PC-9 (cell line): ENCODE results near the gene KLF15. TPM values are rescaled to one million over a fixed set of nuclear protein-coding genes. Genes with fewer than 3 reads are reported as not detected.

Experiments used
- BruUV-seq: library from RNA; stranded (reverse); fragments of 400-500 nt; replicated peaks from 2 replicates; lab custom pipeline; 2021; lab: Mats Ljungman, UMichigan
- CTCF ChIA-PET: fragments of 300-600 bp; sonication (Branson Sonifier 250); formaldehyde crosslinking; loops from one replicate; lab custom pipeline; 2022; ENCODE audit warnings: antibody characterized with exemption; lab: Charles Lee
- POLR2A ChIA-PET: fragments of 300-600 bp; sonication (Branson Sonifier 250); formaldehyde crosslinking; loops from one replicate; lab custom pipeline; 2022; ENCODE audit warnings: antibody characterized with exemption; ENCODE audit not compliant: unreplicated experiment; lab: Charles Lee
- DNase-seq, 2 experiments: peaks; one replicate each; pipeline versions ENCODE4 v3.0.0 to v3.0.0-alpha.2; 2015 to 2022; ENCODE audit warnings: mixed read lengths in 1 of 2
- H2AFZ ChIP-seq: fragments of 200-600 bp; sonication (generic); 2 replicates; pipeline ENCODE4 v1.8.1; 2017; ENCODE audit warnings: antibody characterized with exemption
- H3F3A ChIP-seq: fragments of 200-600 bp; sonication (generic); 2 replicates; pipeline ENCODE4 v1.8.1; 2017; ENCODE audit warnings: antibody characterized with exemption, mild to moderate bottlenecking, low read depth; ENCODE audit not compliant: insufficient read depth
- H3K27ac ChIP-seq: fragments of 200-600 bp; sonication (generic); 2 replicates; pipeline ENCODE4 v1.6.1; 2016; ENCODE audit warnings: mixed run types
- H3K27me3 ChIP-seq: fragments of 200-600 bp; sonication (generic); 2 replicates; pipeline ENCODE4 v1.6.1; 2016; ENCODE audit warnings: low read depth, mixed run types; ENCODE audit not compliant: insufficient read depth
- H3K36me3 ChIP-seq: fragments of 200-600 bp; sonication (generic); 2 replicates; pipeline ENCODE4 v1.6.1; 2016; ENCODE audit warnings: low read depth, mixed run types
- H3K4me1 ChIP-seq: fragments of 200-600 bp; sonication (generic); replicated peaks from 2 replicates; pipeline ENCODE4 v1.6.1; 2016; ENCODE audit warnings: mixed run types; ENCODE audit not compliant: insufficient read depth
- H3K4me2 ChIP-seq: fragments of 200-600 bp; sonication (generic); 2 replicates; pipeline ENCODE4 v1.6.1; 2017; ENCODE audit warnings: mixed run types
- H3K4me3 ChIP-seq: fragments of 200-600 bp; sonication (generic); 2 replicates; pipeline ENCODE4 v1.6.1; 2016; ENCODE audit warnings: mixed run types
- H3K79me2 ChIP-seq: fragments of 200-600 bp; sonication (generic); 2 replicates; pipeline ENCODE4 v1.6.1; 2017; ENCODE audit warnings: low read depth, mixed run types
- H3K9me2 ChIP-seq: fragments of 200-600 bp; sonication (generic); 2 replicates; pipeline ENCODE4 v1.8.1; 2017; ENCODE audit warnings: mild to moderate bottlenecking; ENCODE audit not compliant: insufficient read depth
- H3K9me3 ChIP-seq: fragments of 200-600 bp; sonication (generic); 2 replicates; pipeline ENCODE4 v1.8.1; 2016; ENCODE audit warnings: low read depth; ENCODE audit not compliant: insufficient read depth
- H4K20me1 ChIP-seq: fragments of 200-600 bp; sonication (generic); 2 replicates; pipeline ENCODE4 v1.8.1; 2017; ENCODE audit not compliant: insufficient read depth
- CTCF ChIP-seq: fragments of 200-600 bp; sonication (generic); conservative IDR thresholded peaks from 2 replicates; pipeline ENCODE4 v1.6.1; 2017; ENCODE audit warnings: mixed run types, antibody characterized with exemption, mild to moderate bottlenecking, moderate library complexity
- EZH2 ChIP-seq: fragments of 200-600 bp; sonication (generic); IDR thresholded peaks from 2 replicates; pipeline ENCODE4 v1.8.0; 2017; ENCODE audit warnings: antibody characterized with exemption, low read depth
- intact Hi-C: fragments of 100-400 bp; cut with micrococcal nuclease; formaldehyde crosslinking; loops from one replicate; pipeline ENCODE4 v1.10.0; 2022; ENCODE audit not compliant: unreplicated experiment
- total RNA-seq: library from RNA; stranded (reverse); gene quantifications from 2 replicates; pipeline ENCODE4 v1.2.3, GENCODE V29; 2021

The KLF15 gene
- total RNA-seq, 1 experiment from 2014 or later, result 0.70 TPM

- H3K9me3 ChIP-seq, result no peaks in the 10 kb centered on the region
- no peaks in the 10 kb centered on the region for H4K20me1 ChIP-seq
- ChIA-PET POLR2A (interaction anchor here (0.7 kb wide), 1 partner anchor 104 kb away, joined by 5 read pairs; no protein-coding TSS in a partner anchor), CTCF (no interaction called here)
- H3K4me2 ChIP-seq, result no peak overlapping the region
- H3K27me3 ChIP-seq, result peaks cover 33% of the 10 kb centered on the region
- DNase-seq, result no peak
- no peak overlapping the region for H2AFZ ChIP-seq
- no peaks in the 10 kb centered on the region for H3K36me3 ChIP-seq
- H3K27ac ChIP-seq, result no peak overlapping the region
- TF ChIP-seq EZH2 (no peak), CTCF (no peak)
- no peaks in the 10 kb centered on the region for H3F3A ChIP-seq
- intact Hi-C loops, result no loop called here
- H3K4me3 ChIP-seq, result no peak overlapping the region
- H3K4me1 ChIP-seq, result no peaks in the 10 kb centered on the region
- no TSS peak for BruUV-seq
- no peaks in the 10 kb centered on the region for H3K9me2 ChIP-seq
- no peaks in the 10 kb centered on the region for H3K79me2 ChIP-seq
Observed at GRCh38 chr3:126342211-126342610, 15.0 kb downstream of the KLF15 start.

- H3K4me3 ChIP-seq, result no peak overlapping the region
- H3K27me3 ChIP-seq, result peaks cover 33% of the 10 kb centered on the region
- no peak overlapping the region for H3K4me2 ChIP-seq
- no peaks in the 10 kb centered on the region for H4K20me1 ChIP-seq
- no TSS peak for BruUV-seq
- H3K9me2 ChIP-seq, result no peaks in the 10 kb centered on the region
- no peak overlapping the region for H2AFZ ChIP-seq
- H3K4me1 ChIP-seq, result no peaks in the 10 kb centered on the region
- TF ChIP-seq EZH2, result no peak
- TF ChIP-seq CTCF, result no peak
- no peaks in the 10 kb centered on the region for H3K9me3 ChIP-seq
- no peak overlapping the region for H3K27ac ChIP-seq
- no peaks in the 10 kb centered on the region for H3F3A ChIP-seq
- H3K79me2 ChIP-seq, result no peaks in the 10 kb centered on the region
- POLR2A ChIA-PET, result no interaction called here
- no peaks in the 10 kb centered on the region for H3K36me3 ChIP-seq
- no peak for DNase-seq
- CTCF ChIA-PET, result no interaction called here
- intact Hi-C loops, result no loop called here
Observed at GRCh38 chr3:126341755-126342150, 15.5 kb downstream of the KLF15 start.

- Histone ChIP-seq H3K79me2 (no peaks in the 10 kb centered on the region), H3K9me3 (no peaks in the 10 kb centered on the region), H3F3A (no peaks in the 10 kb centered on the region), H3K4me1 (no peaks in the 10 kb centered on the region), H3K4me3 (no peak overlapping the region), H3K4me2 (no peak overlapping the region), H3K9me2 (no peaks in the 10 kb centered on the region), H3K27me3 (peaks cover 33% of the 10 kb centered on the region), H2AFZ (no peak overlapping the region), H3K36me3 (no peaks in the 10 kb centered on the region), H3K27ac (no peak overlapping the region), H4K20me1 (no peaks in the 10 kb centered on the region)
- DNase-seq, result no peak
- CTCF ChIA-PET, result no interaction called here
- POLR2A ChIA-PET, result no interaction called here
- intact Hi-C loops, result no loop called here
- no TSS peak for BruUV-seq
- TF ChIP-seq EZH2 (no peak), CTCF (no peak)
Observed at GRCh38 chr3:126340943-126341754, 16.1 kb downstream of the KLF15 start.
